ENCODE measurements around the gene DGUOK.
A peak's percentile ranks its signal among the peaks of the same experiment; 100 is the strongest.

The DGUOK gene

DNA sequence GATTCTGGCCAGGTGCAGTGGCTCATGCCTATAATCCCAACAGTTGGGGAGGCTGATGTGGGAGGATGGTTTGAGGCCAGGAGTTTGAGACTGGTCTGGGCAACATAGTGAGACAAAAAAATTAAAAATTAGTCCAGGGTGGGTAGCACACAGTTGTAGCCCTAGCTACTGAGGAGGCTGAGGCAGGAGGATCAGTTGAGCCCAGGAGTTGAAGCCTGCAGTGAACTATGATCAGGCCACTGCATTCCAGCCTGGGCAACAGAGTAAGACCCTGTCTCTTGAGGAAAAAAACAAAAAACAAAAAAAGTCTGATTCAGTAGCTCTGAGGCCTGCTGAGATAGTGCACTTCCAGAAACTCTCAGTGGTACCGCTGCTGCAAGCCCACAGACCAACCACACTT lies 50.1 kb downstream of the DGUOK start:
- TF ChIP-seq POLR2AphosphoS5 (IDR thresholded peaks at IDR 0.05; ENCODE audit: low read depth, low read length) (no peak), POU2F2 (IDR thresholded peaks at IDR 0.05; ENCODE audit: low read depth, low read length) (no peak), SPI1 (IDR thresholded peaks at IDR 0.05; ENCODE audit: low read depth, low read length) (no peak), TAF1 (IDR thresholded peaks at IDR 0.05; ENCODE audit: low read depth, low read length) (no peak), PAX5 (IDR thresholded peaks at IDR 0.05; ENCODE audit: insufficient read depth, low read length, severe bottlenecking) (no peak), POLR2A (IDR thresholded peaks at IDR 0.05; ENCODE audit: low read depth, low read length) (no peak)
- no peak for FAIRE-seq

DNA sequence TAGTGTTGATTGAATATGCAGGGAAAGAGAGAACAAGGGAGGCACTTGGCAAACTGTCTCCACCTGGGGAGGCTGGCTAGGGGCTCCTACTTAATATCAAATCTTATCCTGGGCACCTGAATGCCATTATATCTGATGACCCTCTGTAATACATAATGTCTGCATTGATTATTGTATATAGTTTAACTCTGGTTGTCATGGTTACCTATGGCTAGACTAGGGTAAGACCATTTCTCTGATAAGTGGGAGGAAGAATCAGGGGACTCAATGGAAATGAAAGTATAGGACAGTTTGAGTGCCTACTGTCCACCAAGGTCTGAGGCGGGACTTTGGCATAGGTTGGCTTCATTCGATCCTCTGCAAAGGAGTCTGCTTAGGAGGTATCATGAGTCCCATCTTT lies 50.8 kb downstream of the DGUOK start:
- no peak for TF ChIP-seq SPI1 (IDR thresholded peaks at IDR 0.05; ENCODE audit: low read depth, low read length)
- no peak for TF ChIP-seq POU2F2 (IDR thresholded peaks at IDR 0.05; ENCODE audit: low read depth, low read length)
- no peak for TF ChIP-seq TAF1 (IDR thresholded peaks at IDR 0.05; ENCODE audit: low read depth, low read length)
- no peak for TF ChIP-seq PAX5 (IDR thresholded peaks at IDR 0.05; ENCODE audit: insufficient read depth, low read length, severe bottlenecking)
- TF ChIP-seq POLR2A (IDR thresholded peaks at IDR 0.05; ENCODE audit: low read depth, low read length), result no peak
- no peak for TF ChIP-seq POLR2AphosphoS5 (IDR thresholded peaks at IDR 0.05; ENCODE audit: low read depth, low read length)
- FAIRE-seq, result no peak
- DNase-seq (ENCODE audit: insufficient read length, low spot score), result no peak

More for the DNA sequence above, 50.1 kb downstream of the DGUOK start:
- no peak for DNase-seq (ENCODE audit: insufficient read length, low spot score)

DNA sequence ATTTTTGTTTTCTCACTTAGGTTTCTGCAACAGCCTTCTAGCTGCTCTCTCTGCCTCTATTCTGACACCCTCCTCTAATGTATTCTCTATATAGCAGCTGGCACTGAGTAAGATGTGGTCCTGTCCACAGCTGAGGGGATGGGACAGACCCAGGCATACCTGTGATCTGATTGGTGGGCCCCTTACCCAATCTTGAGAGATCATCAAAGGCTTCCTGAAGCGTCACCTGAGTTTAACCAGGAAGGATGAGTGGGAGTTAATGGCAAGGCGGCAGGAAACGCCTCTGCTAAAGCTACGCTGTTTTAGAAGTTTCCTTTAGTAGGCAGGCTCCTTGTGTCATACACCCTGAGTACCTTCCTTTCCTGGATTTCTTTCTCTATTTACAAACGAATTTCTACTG lies 52.3 kb downstream of the DGUOK start:
- TF ChIP-seq TAF1 (IDR thresholded peaks at IDR 0.05; ENCODE audit: low read depth, low read length) (no peak), POLR2A (IDR thresholded peaks at IDR 0.05; ENCODE audit: low read depth, low read length) (0 out of 2 replicates have a peak, but pooled peaks have one; percentile 44)
- FAIRE-seq (peak; percentile 9), DNase-seq (ENCODE audit: insufficient read length, low spot score) (no peak)

DNA sequence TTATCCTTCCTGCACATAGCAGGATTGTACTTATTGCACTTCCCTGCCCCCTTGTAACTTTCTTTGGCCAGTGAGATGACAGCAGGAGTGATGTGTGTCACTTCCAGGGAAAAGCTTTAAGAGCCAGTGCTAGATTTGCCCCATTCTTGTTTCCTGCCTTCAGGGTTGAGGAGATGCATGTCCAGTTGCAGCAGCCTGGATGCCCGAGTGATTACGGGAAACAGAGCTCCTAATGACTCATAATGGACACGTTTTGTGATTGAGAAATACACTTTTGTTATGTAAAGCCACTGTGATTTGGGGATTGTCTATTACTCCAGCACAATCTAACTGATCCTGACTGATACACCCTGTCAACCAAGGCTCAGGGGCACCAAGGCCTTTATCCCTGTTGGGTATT lies 53.0 kb downstream of the DGUOK start:
- DNase-seq (ENCODE audit: insufficient read length, low spot score), result no peak
- FAIRE-seq, result peak; percentile 40
- no peak for TF ChIP-seq SPI1 (IDR thresholded peaks at IDR 0.05; ENCODE audit: low read depth, low read length)
- TF ChIP-seq PAX5 (IDR thresholded peaks at IDR 0.05; ENCODE audit: insufficient read depth, low read length, severe bottlenecking), result no peak
- TF ChIP-seq POU2F2 (IDR thresholded peaks at IDR 0.05; ENCODE audit: low read depth, low read length), result no peak
- no peak for TF ChIP-seq TAF1 (IDR thresholded peaks at IDR 0.05; ENCODE audit: low read depth, low read length)
- TF ChIP-seq POLR2AphosphoS5 (IDR thresholded peaks at IDR 0.05; ENCODE audit: low read depth, low read length), result no peak
- no peak for TF ChIP-seq POLR2A (IDR thresholded peaks at IDR 0.05; ENCODE audit: low read depth, low read length)

DNA sequence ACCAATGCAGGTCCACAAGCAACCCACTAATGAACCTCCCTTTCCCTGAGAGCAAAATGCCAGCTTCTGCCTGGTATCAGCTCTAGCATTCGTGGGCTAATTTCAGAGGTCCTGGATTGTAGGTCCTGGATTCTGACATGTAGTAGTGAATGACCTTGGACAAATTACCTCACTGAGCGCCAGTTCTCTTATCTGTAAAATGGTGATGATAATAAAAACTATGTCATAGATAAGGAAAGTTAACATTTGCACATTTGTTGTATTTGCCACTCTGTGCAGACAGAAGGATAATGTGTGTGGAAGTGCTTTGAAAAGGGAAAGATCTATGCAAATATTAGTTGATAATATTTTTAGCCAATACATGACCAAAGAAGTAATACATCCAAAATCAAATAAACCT lies 53.9 kb downstream of the DGUOK start:
- FAIRE-seq (no peak), DNase-seq (ENCODE audit: insufficient read length, low spot score) (no peak)
- no peak for TF ChIP-seq POLR2AphosphoS5 (IDR thresholded peaks at IDR 0.05; ENCODE audit: low read depth, low read length)
- TF ChIP-seq PAX5 (IDR thresholded peaks at IDR 0.05; ENCODE audit: insufficient read depth, low read length, severe bottlenecking), result no peak
- TF ChIP-seq POLR2A (IDR thresholded peaks at IDR 0.05; ENCODE audit: low read depth, low read length), result no peak
- no peak for TF ChIP-seq SPI1 (IDR thresholded peaks at IDR 0.05; ENCODE audit: low read depth, low read length)
- TF ChIP-seq POU2F2 (IDR thresholded peaks at IDR 0.05; ENCODE audit: low read depth, low read length), result no peak
- TF ChIP-seq TAF1 (IDR thresholded peaks at IDR 0.05; ENCODE audit: low read depth, low read length), result no peak

DNA sequence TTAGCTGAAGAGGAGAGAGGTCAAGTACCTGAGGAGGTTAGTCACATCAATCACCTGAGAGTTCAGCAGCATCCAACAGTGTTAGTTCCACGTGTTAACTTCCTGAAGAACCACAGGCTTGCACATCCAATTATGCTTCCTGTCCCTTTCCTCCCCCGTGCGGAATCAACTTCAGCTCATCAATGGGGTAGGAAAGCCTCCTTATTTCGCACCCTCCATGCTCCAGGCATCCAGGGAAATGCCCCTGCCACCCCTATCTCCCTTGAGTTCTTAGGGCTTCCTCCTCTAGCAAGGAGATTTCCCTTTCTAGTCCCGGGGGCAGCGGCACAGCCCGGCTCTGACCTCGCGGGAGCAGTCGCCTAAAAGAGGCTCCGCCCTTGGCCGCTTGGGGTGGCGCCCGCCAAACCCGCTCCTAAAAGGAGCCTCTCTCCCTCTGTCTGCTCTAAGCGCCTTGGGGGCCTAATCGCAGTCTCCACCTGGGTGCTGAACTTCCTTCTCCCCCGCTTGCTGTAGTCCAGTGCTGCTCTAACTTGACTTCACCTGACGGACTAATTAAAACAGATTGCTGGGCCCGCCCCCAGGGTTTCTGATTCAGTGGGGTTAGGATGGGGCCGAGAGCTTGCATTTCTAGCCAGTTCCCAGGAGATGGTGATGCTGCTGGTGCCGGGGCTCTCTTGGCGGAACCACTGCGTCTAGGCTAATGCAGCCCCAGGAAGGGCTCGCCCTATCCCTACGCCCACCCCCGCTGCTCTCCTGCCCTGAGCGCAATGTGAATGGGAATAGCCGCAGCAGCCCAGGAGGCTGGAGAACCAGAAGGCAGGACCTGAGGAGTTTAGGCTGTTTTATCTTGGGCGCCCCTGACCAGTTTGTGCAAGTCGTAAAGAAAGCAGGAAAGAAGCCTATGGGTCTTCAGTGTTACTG lies 54.7 kb downstream of the DGUOK start:
- FAIRE-seq, result peak; percentile 74
- peak; percentile 59 for DNase-seq (ENCODE audit: insufficient read length, low spot score)
- 0 out of 2 replicates have a peak, but pooled peaks have one; percentile 36 for TF ChIP-seq POLR2A (IDR thresholded peaks at IDR 0.05; ENCODE audit: low read depth, low read length)
- TF ChIP-seq TAF1 (IDR thresholded peaks at IDR 0.05; ENCODE audit: low read depth, low read length), result no peak
- TF ChIP-seq POLR2AphosphoS5 (IDR thresholded peaks at IDR 0.05; ENCODE audit: low read depth, low read length), result peak; percentile 58
- no peak for TF ChIP-seq PAX5 (IDR thresholded peaks at IDR 0.05; ENCODE audit: insufficient read depth, low read length, severe bottlenecking)
- no peak for TF ChIP-seq POU2F2 (IDR thresholded peaks at IDR 0.05; ENCODE audit: low read depth, low read length)
- TF ChIP-seq SPI1 (IDR thresholded peaks at IDR 0.05; ENCODE audit: low read depth, low read length), result 0 out of 2 replicates have a peak, but pooled peaks have one; percentile 1

DNA sequence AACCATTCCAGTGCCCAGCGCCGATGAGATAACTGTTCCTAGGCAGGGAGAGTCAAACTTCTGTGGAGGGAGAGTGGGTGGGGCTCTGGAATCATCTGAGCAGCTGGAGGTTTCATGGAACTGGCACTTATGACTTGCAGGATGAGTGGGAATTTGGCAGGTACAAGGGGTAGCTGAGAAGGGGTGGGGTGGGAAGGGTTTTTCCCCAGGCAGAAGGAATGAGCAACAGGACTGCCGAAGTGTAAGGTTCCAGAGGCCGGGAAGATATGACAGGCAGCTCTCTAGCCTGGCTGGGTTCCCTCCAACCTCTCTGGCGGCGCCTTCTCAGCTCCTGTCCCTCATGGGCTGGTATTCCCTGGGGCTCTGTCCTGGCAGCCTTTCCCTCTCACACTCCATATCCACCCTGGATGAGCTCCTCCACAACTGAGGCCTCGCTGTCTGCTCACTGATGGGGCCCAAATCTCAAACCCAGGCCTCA lies 55.5 kb downstream of the DGUOK start:
- DNase-seq (ENCODE audit: insufficient read length, low spot score) (no peak), FAIRE-seq (no peak)
- TF ChIP-seq POLR2AphosphoS5 (IDR thresholded peaks at IDR 0.05; ENCODE audit: low read depth, low read length) (no peak), POU2F2 (IDR thresholded peaks at IDR 0.05; ENCODE audit: low read depth, low read length) (no peak), POLR2A (IDR thresholded peaks at IDR 0.05; ENCODE audit: low read depth, low read length) (no peak), SPI1 (IDR thresholded peaks at IDR 0.05; ENCODE audit: low read depth, low read length) (no peak), TAF1 (IDR thresholded peaks at IDR 0.05; ENCODE audit: low read depth, low read length) (no peak), PAX5 (IDR thresholded peaks at IDR 0.05; ENCODE audit: insufficient read depth, low read length, severe bottlenecking) (no peak)

DNA sequence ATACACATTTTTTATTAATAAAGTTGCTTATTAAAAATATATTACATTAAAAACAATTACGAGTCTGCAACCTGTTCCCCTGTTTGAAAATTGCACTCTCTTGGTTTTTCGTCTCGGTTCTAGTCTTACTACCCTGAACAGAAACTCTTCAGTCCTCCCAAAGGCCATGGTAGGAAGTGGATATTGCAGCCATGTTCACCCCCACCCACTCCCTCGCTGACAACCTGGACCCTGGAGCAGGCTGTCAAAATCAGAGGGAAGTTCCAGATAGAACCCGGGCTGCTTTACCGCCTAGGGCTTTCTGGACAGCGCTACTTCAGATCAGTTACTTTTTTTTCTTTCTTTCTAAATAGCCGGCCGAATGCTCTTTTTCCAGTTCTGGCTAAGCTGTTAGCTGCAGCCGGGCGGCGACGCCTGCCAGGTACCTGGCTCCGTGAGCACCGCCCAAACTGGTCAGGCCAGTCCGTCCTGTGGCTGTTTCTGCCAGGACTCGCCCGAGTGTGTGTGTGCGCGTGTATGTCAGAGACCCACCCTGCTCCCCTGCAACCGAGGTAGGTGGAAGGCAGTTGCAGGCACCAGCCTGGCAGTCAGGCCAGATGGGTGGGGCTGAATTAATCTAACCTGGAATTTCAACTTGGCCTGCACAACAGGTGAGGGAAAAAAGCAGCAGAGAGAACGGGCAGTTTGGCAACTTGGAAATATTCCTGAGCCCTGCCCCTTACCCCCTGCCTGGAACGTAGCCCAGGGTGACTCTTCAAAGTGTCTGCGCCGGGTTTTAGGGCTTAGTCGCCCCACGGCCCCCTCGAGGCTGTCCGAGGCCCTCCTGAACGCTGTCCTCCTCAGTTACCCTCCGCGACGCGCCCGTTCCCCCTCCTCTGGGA lies 56.9 kb downstream of the DGUOK start:
- DNase-seq (ENCODE audit: insufficient read length, low spot score) (no peak), FAIRE-seq (peak; percentile 63)
- no peak for TF ChIP-seq POU2F2 (IDR thresholded peaks at IDR 0.05; ENCODE audit: low read depth, low read length)
- TF ChIP-seq POLR2A (IDR thresholded peaks at IDR 0.05; ENCODE audit: low read depth, low read length), result peak; percentile 37; the same call in 1 of the 2 replicates

Data from GM12891 (cell line).